ENCODE results near the gene ADCY5. TPM values are rescaled to one million over a fixed set of nuclear protein-coding genes. Genes with fewer than 3 reads are reported as not detected.

The ADCY5 gene
- total RNA-seq, 1 experiment from 2014 or later = 0.24 TPM

DNA sequence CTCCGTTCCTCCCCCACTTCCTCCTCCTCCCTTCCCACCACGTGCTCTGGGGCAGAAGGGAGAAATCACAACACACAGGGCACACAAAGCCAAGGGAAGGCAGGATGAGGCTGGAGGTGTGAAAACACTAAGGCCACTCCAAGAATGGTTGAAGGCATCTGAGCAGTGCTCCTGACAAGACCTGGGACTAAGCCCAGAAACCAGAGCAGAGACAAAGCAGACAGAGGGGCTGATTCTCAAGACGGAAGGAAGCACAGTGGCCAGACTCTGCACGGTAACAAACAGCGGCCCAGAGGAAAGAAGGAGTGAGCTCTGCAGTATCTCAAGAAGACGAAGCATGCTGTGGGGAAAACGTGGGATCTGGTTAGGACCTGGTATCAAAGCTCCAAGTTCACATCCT is 78.1 kb downstream of the ADCY5 start:
- Histone ChIP-seq H4K20me1 (ENCODE audit: insufficient read depth) (no peaks in the 10 kb centered on the region), H3K9me2 (ENCODE audit: insufficient read depth) (no peaks in the 10 kb centered on the region), H3K4me1 (replicated peaks; ENCODE audit: insufficient read depth) (no peaks in the 10 kb centered on the region), H3F3A (ENCODE audit: insufficient read depth, low read depth) (no peaks in the 10 kb centered on the region; the same call in 1 of the 2 replicates), H3K9me3 (ENCODE audit: insufficient read depth, low read depth) (no peaks in the 10 kb centered on the region), H3K4me2 (no peak overlapping the region), H3K27me3 (ENCODE audit: insufficient read depth, low read depth) (no peaks in the 10 kb centered on the region), H3K27ac (no peak overlapping the region), H3K36me3 (ENCODE audit: low read depth) (no peaks in the 10 kb centered on the region), H2AFZ (no peak overlapping the region), H3K79me2 (ENCODE audit: low read depth) (no peaks in the 10 kb centered on the region), H3K4me3 (no peak overlapping the region)
- no peak for TF ChIP-seq EZH2 (IDR thresholded peaks at IDR 0.05; ENCODE audit: low read depth)
- TF ChIP-seq, protein P1, sequence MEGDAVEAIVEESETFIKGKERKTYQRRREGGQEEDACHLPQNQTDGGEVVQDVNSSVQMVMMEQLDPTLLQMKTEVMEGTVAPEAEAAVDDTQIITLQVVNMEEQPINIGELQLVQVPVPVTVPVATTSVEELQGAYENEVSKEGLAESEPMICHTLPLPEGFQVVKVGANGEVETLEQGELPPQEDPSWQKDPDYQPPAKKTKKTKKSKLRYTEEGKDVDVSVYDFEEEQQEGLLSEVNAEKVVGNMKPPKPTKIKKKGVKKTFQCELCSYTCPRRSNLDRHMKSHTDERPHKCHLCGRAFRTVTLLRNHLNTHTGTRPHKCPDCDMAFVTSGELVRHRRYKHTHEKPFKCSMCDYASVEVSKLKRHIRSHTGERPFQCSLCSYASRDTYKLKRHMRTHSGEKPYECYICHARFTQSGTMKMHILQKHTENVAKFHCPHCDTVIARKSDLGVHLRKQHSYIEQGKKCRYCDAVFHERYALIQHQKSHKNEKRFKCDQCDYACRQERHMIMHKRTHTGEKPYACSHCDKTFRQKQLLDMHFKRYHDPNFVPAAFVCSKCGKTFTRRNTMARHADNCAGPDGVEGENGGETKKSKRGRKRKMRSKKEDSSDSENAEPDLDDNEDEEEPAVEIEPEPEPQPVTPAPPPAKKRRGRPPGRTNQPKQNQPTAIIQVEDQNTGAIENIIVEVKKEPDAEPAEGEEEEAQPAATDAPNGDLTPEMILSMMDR (conservative IDR thresholded peaks at IDR 0.05) = no peak
- intact Hi-C loops (cut with micrococcal nuclease; ENCODE audit: unreplicated experiment) = no loop called here
- ChIA-PET POLR2A (ENCODE audit: unreplicated experiment) (no interaction called here), CTCF (no interaction called here)
- BruUV-seq (replicated peaks) = no TSS peak
- DNase-seq = no peak

DNA sequence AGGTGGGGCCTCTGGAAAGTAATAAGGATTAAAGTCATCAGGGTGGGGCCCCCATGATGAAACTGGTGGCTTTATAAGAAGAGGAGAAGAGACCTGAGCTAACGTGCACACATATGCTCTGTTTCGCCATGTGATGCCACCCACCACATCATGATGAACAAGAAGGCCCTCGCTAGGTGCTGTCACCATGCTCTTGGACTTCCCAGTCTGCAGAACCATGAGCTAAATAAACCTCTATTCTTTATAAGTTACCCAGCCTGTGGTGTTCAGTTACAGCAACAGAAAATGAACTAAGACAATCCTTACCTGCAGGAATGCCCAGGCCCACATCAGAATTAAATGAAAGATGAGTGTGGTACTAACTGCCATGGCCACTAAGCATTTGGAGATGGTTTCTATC is 79.8 kb downstream of the ADCY5 start:
- no peaks in the 10 kb centered on the region; the same call in 1 of the 2 replicates for H3F3A ChIP-seq (ENCODE audit: insufficient read depth, low read depth)
- no TSS peak for BruUV-seq (replicated peaks)
- no peaks in the 10 kb centered on the region for H4K20me1 ChIP-seq (ENCODE audit: insufficient read depth)
- no peak overlapping the region for H3K27ac ChIP-seq
- no peaks in the 10 kb centered on the region for H3K27me3 ChIP-seq (ENCODE audit: insufficient read depth, low read depth)
- no peaks in the 10 kb centered on the region for H3K9me2 ChIP-seq (ENCODE audit: insufficient read depth)
- H2AFZ ChIP-seq = no peak overlapping the region
- no peak overlapping the region for H3K4me2 ChIP-seq
- ChIA-PET CTCF (no interaction called here), POLR2A (ENCODE audit: unreplicated experiment) (no interaction called here)
- DNase-seq = no peak
- H3K36me3 ChIP-seq (ENCODE audit: low read depth) = no peaks in the 10 kb centered on the region
- no peaks in the 10 kb centered on the region for H3K9me3 ChIP-seq (ENCODE audit: insufficient read depth, low read depth)
- no peaks in the 10 kb centered on the region for H3K79me2 ChIP-seq (ENCODE audit: low read depth)
- TF ChIP-seq, protein P1 (conservative IDR thresholded peaks at IDR 0.05) = no peak
- TF ChIP-seq EZH2 (IDR thresholded peaks at IDR 0.05; ENCODE audit: low read depth) = no peak
- no peak overlapping the region for H3K4me3 ChIP-seq
- intact Hi-C loops (cut with micrococcal nuclease; ENCODE audit: unreplicated experiment) = no loop called here
- no peaks in the 10 kb centered on the region for H3K4me1 ChIP-seq (replicated peaks; ENCODE audit: insufficient read depth)

DNA sequence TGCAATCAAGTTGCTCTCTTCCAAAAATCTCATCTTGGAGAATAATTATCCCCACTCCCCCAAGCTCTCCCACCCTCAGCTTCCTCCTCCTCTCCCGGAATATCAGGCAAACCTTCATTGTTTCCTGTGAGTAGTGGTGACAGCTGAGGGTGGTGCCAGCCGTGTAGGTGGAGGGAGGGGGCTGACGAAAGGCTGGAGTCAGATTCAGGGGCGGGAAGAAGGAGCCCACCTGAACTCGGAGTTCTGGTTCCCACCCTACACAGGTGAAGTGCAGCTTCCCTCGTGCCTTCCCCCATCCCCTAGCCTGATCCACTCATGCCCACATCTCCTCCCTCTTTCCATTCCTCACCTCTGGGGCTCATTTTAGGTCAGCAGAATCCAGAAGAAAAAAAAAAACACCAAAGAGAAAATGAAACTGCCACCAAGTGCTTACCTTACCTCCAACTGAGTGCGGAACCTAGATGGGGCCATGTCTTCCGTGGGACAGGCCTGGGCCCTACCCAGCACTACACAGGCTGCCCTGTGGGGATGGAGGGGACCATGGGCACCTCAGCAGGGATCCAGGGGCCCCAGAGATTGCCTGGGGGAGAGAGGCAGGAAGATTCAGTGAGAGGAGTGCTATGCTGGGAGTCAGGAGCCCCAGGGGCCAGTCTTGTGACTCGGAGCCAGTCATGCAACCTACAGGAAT is 81.3 kb downstream of the ADCY5 start:
- Histone ChIP-seq H2AFZ (no peak overlapping the region), H3K27me3 (ENCODE audit: insufficient read depth, low read depth) (no peaks in the 10 kb centered on the region), H3K36me3 (ENCODE audit: low read depth) (0 out of 2 replicates have a peak, but pooled peaks cover 1% of the 10 kb centered on the region), H3K4me2 (no peak overlapping the region), H4K20me1 (ENCODE audit: insufficient read depth) (no peaks in the 10 kb centered on the region), H3K4me1 (replicated peaks; ENCODE audit: insufficient read depth) (no peaks in the 10 kb centered on the region), H3K4me3 (no peak overlapping the region), H3K9me3 (ENCODE audit: insufficient read depth, low read depth) (no peaks in the 10 kb centered on the region), H3K79me2 (ENCODE audit: low read depth) (no peaks in the 10 kb centered on the region), H3F3A (ENCODE audit: insufficient read depth, low read depth) (no peaks in the 10 kb centered on the region; the same call in 1 of the 2 replicates), H3K27ac (no peak overlapping the region), H3K9me2 (ENCODE audit: insufficient read depth) (no peaks in the 10 kb centered on the region)
- no peak for DNase-seq
- intact Hi-C loops (cut with micrococcal nuclease; ENCODE audit: unreplicated experiment) = no loop called here
- BruUV-seq (replicated peaks) = no TSS peak
- POLR2A ChIA-PET (ENCODE audit: unreplicated experiment) = no interaction called here
- CTCF ChIA-PET = no interaction called here
- TF ChIP-seq, protein P1 (conservative IDR thresholded peaks at IDR 0.05) = no peak
- no peak for TF ChIP-seq EZH2 (IDR thresholded peaks at IDR 0.05; ENCODE audit: low read depth)
